Measurements from ENCODE around the gene CCDC136.

CCDC136 gene

GRCh38 chr7:128844777-128845311, 53.1 kb downstream of the CCDC136 start:
- no peak for DNase-seq (ENCODE audit: low read depth, low spot score)

GRCh38 chr7:128845475-128845874, 53.7 kb downstream of the CCDC136 start:
- no peak for DNase-seq (ENCODE audit: low read depth, low spot score)

- no peak for DNase-seq (ENCODE audit: low read depth, low spot score)
These were observed 54.2 kb downstream of the CCDC136 start for GRCh38 chr7:128845987-128846386.

GRCh38 chr7:128846781-128847444, 55.1 kb downstream of the CCDC136 start:
- DNase-seq (ENCODE audit: low read depth, low spot score) = no peak

DNA sequence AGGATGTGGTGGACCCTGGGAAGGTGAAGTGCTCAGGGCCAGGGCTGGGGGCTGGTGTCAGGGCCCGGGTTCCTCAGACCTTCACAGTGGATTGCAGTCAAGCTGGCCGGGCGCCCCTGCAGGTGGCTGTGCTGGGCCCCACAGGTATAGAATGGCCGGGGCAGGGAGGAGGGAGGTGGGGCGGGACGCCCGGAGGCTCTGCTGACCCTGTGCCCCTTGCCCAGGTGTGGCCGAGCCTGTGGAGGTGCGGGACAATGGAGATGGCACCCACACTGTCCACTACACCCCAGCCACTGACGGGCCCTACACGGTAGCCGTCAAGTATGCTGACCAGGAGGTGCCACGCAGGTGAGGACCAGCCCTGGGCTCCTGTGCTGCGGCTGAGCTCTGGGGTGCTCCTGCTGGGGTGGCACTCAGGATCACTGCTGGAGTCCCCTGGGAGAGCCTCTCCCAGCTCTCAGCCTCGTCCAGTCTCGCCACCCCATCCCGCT, 56.0 kb downstream of the CCDC136 start:
- no peak for DNase-seq (ENCODE audit: low read depth, low spot score)

- DNase-seq (ENCODE audit: low read depth, low spot score) = no peak
These were observed 56.8 kb downstream of the CCDC136 start for GRCh38 chr7:128848289-128849155.

GRCh38 chr7:128849156-128849515, 57.4 kb downstream of the CCDC136 start:
- DNase-seq (ENCODE audit: low read depth, low spot score) = no peak

DNA sequence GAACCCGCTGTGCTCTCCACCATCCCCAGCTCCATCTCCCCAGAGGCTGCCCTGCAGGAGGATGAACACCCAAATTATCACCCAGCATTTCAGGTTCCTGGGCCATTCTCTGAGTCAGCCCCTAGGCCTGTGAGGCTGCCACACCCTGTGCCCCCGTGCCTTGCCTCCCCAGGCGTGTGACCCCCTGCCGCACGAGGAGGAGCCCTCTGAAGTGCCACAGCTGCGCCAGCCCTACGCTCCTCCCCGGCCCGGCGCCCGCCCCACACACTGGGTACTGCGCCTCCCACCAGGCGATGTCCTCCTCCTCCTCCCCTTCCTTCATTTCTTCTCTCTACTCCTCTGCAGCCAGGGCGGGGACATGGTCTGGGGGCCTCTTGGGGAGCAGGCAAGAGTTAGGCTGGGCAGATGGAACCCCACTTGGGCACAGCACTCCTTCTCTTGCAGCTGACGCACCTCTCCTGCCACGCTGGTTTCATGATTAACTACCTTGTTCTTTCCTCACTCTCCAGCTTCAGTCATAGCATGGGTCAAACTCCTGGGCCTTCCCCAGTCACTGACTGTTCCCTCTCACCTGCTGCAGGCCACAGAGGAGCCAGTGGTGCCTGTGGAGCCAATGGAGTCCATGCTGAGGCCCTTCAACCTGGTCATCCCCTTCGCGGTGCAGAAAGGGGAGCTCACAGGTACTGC, 58.2 kb downstream of the CCDC136 start:
- DNase-seq (ENCODE audit: low read depth, low spot score) = no peak

- no peak for DNase-seq (ENCODE audit: low read depth, low spot score)
These were observed 60.9 kb downstream of the CCDC136 start for GRCh38 chr7:128852537-128853254.

GRCh38 chr7:128853799-128854198, 62.0 kb downstream of the CCDC136 start:
- no peak for DNase-seq (ENCODE audit: low read depth, low spot score)

GRCh38 chr7:128854396-128854795, 62.6 kb downstream of the CCDC136 start:
- DNase-seq (ENCODE audit: low read depth, low spot score) = no peak

GRCh38 chr7:128855559-128855958, 63.8 kb downstream of the CCDC136 start:
- no peak for DNase-seq (ENCODE audit: low read depth, low spot score)

- DNase-seq (ENCODE audit: low read depth, low spot score) = no peak
These were observed 64.4 kb downstream of the CCDC136 start for GRCh38 chr7:128856001-128856718.

DNA sequence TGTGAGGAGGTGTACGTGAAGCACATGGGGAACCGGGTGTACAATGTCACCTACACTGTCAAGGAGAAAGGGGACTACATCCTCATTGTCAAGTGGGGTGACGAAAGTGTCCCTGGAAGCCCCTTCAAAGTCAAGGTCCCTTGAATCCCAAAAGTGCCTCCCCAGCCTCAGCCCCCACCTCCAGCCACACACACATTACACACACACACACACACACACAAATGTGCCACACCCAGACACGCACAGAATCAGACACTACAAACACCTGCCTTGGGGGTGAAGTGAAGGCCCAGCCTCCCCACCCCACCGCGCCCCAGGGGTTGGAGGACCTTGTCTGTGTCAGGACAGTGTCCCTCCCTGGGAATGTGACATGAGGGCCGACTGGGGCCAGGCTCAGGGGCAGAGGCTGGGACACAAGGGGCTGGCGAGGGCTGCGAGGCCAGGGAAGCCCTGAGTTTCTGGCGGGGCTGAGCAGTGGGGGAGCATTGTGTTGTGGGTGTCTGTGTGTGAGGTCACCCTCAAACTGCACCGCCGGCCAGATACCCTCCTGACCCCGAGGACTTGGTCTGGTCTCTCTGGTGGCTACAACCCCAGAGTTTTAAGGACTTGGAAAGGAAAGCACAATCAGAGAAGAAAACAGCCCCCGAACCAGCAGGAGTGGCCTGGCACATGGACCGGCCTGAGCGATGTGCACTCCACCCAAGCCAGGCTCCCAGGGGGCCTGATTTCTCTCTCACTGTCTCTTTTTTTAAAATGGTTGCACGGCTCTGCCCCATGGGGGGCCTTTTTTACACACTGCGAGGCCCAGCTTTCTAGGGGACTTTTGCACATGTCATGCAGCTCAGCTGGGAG, 66.8 kb downstream of the CCDC136 start:
- no peak for DNase-seq (ENCODE audit: low read depth, low spot score)

DNA sequence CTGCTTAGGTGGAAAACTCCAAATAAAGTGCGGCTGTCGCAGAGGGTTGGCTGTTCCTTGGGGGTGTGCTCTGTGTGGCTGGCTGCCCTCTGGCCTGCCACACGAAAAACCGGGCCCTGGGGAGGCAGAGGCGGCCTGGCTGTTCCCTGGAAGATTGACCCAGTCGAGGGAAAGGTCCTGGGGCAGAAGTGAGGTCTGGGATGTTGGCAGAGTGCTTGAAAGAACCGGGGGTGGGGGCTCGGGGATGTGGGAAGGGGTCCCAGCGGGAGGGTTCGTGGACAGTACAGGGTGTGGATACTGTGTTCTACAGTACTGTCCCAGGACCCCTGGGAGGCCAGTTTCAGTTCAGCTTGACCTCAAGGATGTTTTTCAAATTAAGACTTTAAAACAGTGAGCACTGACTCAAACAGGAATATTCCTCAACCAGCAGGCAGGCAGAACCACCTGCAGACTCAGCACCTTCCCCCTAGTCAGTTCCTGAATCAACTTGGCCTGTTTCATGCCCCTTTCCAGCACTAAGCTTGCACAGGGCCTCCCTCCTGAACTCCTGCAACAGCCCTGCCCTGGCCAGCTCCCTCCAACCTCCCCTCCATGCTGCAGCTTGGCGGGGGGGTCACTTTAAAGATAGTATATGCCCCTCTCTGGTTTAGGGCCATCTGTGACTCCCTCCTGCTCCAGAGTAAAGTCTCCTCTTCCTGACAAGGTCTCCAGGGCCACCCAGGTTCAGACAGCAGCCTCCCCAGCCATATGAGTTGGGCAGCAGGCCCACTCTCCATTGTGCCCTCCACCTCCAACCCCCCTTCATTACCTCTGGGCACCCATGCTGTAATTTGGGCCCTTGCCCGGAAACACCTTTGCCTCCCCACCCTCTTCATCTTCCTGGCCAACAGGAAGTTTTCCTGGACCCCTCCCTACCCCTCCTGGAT, 67.7 kb downstream of the CCDC136 start:
- DNase-seq (ENCODE audit: low read depth, low spot score) = no peak

GRCh38 chr7:128860158-128861073, 68.6 kb downstream of the CCDC136 start:
- DNase-seq (ENCODE audit: low read depth, low spot score) = peak; percentile 24

- no peak for DNase-seq (ENCODE audit: low read depth, low spot score)
These were observed 70.3 kb downstream of the CCDC136 start for GRCh38 chr7:128861957-128862570.
